Stimulated activated CD8-positive, alpha-beta memory T cell treated with anti-CD3 and anti-CD28 coated beads, Interleukin-12 subunit alpha, Interleukin-12 subunit beta, amount 100 ng/mL, for 24 hours (primary cell): ENCODE data around the gene SLAMF1.
"Not testable (repeated sequence)": the region's sequence is repeated elsewhere in the genome, so short reads cannot be mapped to it uniquely, and the experiment has no call there.

Source experiments
- DNase-seq: peaks from one replicate; pipeline ENCODE4 v3.0.0-alpha.2; 2020; ENCODE audit errors: extremely low read depth

SLAMF1 gene

DNA sequence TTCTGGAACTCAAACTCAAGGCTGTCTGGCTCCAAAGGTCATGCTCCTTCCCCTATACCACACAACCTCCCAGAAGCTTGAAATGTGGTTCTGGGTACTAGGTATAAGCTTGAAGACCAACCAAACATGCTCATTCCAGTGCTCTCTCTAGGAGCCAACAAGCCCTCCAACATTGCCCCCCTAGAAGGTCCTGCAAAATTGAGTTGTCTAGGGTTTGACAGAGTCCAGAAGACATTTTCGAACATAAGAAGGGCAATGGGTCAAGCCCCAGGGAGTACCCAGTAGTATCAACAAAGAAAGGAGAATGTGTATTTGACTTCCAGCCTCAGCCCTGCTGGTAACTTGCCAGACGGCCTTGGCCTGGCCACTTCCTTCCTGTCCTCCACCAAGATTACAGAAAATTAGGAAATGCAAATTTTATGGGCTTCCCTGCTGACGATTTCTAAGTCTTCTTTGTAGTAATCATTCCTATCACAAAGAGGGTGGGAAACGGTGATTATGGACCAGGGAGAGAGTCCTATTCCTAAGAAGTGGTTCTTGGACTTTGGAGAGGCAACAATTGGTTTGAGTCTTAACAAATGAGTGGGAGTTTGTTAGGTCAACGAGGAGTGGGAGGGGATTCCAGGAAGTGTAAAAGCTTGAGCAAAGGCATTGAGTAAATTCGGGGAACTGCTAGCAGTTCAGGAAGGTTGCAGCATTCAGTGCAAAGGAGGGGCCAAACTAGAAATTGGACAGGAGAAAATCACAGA, 18.7 kb upstream of the SLAMF1 start:
- DNase-seq = no peak

DNA sequence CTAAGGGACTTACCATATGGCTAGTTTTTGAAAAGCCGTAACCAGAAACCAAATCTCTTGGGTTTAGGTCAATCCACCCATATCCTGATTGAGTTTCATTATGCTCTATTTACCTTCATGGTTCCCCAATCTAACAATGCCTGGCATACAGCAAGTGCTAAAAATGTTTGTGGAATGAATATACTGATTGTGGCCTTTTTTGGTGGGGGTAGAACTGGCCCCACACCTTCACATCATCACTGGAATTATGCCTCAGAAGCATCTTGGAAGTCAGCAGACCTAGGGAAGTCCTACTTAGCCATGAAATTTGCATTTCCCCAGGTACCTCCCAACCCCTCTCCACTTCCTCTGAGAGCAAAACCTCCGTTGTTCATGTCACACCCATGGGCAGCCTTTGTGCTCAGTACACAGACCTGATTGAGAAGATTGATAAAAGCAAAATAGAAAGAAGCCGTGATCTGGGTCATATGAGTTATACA, 17.8 kb upstream of the SLAMF1 start:
- no peak for DNase-seq

DNA sequence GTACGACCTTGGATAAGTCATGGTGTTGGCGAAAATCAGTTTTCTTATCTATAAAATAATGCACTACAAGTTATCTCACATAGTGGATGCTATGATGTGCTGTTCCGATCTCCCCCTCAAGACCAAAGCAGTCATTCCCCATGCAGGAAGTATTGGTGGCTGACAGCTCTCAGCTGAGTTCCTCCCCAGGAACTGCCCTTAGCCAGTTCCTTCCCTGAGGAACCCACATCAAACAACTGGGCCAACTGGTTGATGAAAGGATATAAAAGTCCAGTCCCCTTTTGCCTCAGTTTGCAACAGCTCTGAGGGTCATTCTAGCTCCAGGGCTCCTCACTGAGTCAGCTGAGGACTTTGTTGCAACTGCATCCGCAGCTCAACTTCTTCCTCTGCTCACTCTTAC, 16.1 kb upstream of the SLAMF1 start:
- no peak for DNase-seq

DNA sequence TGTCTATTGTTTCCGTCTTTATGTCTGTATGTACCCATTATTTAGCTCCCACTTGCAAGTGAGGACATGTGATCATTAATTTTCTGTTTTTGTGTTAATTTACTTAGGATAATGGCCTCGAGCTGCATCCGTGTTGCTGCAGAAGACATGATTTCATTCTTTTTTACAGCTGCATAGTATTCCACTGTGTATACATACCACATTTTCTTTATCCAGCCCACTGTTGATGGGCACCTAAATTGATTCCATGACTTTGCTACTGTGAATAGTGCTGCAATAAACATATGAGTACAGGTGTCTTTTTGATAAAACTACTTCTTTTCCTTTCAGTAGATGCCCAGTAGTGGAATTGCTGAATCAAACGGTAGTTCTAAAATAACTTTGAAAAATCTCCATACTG, 12.7 kb upstream of the SLAMF1 start:
- DNase-seq = no peak

DNA sequence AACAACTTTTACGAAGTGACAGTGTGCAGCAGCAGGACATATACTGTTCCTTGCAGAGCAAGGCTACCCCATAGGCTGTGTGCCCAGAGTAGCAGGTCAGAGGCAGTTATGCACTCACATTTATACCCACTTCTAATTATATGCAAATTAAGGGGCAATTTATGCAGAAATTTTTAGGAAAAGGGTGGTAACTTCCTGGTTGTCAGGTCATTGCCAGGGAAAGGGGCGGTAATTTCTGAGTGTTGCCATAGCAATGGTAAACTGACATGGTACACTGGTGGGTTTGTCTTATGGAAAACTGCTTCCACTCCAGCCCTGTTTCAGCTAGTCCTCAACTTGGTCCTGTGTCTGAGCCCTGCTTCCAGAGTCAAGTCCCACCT, 12.0 kb upstream of the SLAMF1 start:
- no peak for DNase-seq

DNA sequence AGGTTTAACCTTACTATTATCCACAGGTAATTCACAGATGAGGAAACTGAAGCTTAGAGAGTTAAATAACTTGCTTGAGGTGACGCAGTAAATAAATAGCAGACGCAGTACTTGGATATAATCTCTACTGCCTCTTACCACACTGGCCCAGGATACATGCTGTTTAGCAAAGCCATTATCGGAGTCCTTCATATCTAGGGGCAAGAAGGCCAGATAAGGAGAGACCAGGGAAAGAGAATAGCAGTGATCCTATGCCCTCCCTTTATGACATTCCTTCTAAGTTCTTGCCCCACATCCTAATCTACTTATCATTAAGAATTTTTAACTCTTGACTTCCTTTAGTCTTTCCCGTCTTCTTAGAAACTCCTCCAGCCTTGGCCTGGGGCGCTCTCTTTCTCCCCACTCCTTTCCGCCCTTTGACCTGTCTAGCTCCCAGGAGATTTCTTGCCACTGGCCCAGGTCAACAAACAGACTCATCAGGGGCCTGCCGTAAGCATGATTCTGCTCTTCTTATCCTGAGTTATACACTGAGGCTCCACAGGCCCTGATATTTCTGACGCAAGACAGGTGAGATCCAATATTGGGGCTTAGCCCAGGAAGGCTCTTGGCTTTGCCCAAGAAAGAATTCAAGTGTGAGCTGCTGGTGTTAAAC, 11.4 kb upstream of the SLAMF1 start:
- no peak for DNase-seq

DNA sequence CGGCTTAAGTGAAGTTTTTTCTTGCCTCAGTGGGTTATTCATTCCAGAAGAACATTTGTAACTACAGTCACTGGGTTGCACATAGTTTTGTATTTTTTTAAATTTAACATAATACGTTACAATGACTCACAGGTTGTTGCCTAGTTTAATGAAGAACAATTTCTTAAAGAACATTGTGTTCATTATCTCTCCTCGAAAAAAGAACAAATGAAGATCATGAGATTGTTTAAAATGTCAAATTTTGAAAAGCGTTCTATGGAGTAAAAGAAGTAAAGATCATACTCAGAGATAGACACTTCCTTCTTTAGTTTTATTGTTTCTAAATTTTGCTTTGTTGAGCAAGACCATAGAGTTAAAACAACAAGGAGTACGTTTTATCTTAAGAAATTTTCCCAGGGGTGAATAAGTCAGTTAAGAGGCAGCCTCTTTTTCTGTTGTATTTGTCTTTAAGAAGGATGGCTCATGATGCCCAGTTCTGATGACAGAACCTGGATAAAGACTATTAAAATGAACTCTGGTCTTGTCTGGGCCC, 10.5 kb upstream of the SLAMF1 start:
- no peak for DNase-seq

DNA sequence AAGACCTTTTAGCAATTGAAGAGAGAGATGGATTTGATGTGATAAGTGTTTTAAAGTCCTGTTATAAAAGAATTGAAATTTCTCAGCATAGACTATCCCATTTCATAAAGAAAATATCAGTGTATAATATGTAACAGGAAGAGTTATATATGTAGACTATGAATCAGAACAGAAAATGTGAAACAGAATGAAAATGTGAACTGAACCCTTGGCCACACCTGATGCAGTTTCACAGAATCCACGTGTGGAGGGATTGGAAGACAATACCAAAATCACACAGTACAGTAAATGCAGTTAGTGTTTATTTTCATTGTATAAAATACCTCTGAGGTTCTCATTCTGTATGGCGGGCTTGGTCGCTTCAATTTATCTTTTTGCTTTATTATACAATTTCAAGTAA, 9.9 kb upstream of the SLAMF1 start:
- no peak for DNase-seq

DNA sequence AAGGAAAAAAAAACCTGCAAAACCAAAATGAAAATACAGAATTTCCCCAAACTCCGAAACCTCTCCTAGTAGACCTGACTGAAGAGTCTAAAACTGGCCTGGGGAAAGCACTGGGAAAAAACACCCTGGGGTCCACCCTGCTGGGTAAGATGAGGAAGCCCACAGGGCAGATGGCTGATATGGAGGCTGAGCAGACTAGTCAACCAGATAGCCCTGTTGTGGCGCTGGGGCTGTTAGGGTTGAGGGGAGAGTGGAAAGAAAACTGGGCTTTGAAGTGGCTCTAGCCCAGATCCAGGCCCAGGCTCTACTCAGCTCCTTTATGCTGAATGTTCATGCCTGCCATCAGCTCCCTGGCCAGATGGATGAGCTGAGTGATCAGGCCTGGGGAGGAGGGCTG, 6.8 kb upstream of the SLAMF1 start:
- DNase-seq = no peak

DNA sequence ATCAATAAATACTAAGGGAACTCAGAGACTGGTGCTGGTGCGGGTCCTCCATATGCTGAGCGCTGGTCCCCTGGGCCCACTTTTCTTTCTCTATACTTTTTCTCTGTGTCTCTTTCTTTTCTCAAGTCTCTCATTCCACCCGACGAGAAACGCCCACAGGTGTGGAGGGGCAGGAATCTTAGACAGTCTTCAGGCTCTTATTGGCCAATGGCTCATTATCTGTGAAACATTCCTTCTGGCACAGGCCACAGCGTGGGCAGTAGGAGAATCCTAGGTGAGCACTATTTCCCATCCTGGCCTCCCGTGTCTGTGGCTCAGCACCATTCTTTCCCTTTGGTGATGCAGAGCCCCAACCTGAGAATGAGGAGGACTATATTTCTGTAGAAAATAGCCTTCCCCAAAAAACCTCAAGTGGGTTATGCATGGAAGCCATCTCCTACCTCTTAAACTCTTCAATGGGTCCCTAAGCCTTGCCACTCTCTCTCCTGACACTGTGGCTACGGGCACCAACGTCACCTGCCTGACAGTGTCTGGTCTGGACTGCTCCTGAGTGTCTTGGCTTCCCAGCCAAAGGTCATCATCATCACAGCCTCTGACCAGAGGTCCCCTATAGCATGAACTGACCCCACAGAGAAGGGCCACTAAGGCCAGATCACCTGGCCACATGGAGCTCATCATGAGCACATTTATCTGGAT, 6.2 kb upstream of the SLAMF1 start:
- no peak for DNase-seq

DNA sequence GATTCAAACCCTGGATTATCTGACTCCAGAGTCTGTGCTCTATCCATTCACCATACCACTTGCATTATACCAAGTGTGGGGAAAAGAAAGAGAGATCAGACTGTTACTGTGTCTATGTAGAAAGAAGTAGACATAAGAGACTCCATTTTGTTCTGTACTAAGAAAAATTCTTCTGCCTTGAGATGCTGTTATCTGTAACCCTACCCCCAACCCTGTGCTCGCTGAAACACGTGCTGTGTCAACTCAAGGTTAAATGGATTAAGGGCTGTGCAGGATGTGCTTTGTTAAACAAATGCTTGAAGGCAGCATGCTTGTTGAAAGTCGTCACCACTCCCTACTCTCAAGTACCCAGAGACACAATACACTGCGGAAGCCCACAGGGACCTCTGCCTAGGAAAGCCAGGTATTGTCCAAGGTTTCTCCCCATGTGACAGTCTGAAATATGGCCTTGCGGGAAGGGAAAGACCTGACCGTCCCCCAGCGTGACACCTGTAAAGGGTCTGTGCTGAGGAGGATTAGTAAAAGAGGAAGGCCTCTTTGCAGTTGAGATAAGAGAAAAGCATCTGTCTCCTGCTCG, 5.3 kb upstream of the SLAMF1 start:
- not testable (repeated sequence) for DNase-seq

DNA sequence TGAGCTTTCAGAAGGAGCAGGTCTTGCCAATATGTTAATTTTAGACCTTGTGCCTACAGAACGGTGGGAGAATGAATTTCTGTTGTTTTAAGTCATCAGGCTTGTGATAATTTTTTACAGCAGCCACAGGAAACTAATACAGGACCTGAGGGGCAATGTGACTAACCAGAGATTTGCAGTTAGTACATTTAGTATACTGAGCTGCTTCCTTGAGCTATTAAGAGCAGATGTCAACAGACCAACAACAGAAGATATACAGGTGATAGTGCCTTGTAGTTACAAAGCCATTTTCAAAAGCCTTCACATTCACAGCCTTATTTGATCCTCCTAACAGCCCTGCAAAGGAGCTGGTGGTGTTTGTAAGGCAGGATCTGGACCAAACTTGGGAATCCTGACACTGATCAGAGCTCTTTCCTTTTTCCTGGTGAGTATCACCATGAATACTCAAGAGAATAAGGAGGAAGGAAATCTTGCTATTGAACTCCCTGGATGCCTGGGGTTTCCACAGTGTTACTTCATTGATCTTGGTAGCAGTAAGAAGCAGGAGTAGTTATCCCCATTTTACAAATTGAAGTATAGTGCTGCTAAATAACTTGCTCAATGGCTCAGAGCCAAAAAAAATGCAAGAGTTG, 4.7 kb upstream of the SLAMF1 start:
- DNase-seq = no peak

DNA sequence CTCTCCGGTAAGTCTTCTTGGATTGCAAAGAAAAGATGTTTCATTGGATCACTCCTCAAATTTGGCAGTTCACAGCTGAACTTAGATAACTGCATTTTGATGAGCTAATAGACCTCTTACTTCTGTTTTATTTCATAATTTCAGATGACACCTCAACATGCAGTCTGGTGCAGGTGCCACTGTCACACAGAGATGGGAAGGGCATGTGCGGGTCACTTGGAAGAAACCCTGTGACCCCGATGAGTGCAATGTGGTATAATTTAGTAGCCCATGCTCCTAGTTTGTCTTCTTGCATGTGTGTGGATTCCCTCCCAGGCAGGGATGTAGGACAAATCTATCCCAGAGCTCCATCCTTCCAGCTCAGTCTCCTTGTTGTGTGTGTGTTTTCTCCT, 481 bp upstream of the SLAMF1 start:
- DNase-seq = no peak

DNA sequence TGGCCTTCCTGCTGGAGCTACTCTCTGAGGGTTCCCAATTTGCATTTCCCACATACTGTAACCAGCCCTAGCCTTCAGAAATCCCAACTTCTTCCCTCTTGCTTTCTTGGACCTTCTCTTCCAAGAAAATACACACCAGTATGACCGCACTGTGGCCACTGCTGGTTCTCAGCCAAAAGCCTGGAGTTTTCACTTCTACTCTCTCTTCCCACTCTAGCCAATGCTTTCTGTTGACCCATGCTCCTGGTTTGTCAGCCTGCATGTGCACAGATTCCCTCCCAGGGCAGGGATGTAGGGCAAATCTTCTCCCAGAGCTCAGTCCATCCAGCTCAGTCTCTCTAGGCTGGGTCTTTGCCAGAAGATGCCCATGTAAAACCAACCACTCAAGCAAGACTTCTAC, 664 bp downstream of the SLAMF1 start:
- DNase-seq = no peak

DNA sequence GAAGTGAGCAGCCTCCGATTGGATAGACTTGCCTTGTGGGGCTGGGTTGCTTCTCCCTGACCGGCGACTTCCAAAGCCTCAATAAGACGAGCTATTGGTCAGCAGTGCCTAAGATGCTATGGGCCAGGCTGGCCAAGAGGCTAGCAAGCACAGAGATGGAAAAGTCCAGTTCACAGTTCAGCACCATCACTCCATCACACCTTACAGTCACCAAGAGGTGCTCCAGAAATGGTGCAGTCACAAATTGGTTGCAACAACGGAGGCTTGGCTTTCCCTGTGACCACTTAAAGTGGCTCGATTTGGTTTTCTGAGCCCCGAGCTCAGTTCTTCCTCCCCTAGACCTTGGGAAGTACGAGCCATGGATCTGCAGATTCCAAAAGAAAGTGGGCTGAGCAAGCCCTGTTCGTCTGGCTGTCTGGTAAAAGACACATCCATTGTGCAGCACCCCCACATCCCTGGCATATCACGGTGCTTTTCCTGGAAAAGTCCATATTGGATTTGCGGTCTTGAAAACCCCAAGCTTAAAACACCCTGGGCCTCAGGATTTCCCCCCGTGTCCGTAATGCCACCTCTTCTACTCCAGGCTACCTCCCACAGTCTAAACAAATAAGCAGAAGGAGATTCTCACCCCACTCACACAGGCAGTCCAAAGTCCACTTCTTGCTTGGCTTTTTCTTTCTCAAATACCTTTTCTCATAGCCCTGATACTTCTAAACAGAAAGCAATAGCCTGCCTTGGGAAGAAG, 1.3 kb downstream of the SLAMF1 start:
- no peak for DNase-seq

DNA sequence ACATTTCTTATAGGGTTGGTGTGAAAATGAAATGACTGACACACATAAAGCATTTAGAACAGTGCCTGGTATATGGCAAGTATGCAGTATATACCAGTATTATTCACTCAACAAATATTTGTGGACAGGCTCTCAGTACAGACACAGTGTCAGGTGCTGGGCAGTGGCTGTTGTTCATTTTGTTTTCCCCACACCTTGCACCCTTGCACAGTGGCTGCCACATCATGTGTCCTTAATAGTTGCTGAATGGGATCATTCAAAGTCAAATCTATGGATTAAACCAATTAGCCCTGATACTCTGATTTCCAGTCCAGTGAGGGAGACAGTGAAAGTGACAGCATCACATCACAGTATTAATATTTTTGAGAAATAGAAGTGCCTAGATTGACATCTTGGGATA, 2.4 kb downstream of the SLAMF1 start:
- DNase-seq = no peak

DNA sequence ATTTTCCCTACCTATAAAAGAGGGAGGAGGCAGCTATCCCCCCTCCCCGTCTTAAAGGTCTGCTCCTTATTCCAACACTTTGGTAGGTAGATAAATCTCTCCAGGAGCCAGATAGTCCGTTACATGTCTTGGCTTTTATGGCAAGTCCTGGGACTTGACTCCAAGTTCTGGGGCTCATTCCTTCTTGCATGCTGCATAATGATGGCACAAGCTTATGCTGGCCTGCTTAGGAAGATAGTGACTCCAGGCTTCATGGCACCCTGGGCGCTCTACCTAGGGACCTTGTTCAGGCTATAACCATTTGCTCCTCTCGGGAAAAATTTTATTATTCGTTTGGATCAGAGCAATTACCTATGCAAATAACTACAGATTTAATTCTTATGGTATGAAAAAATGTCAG, 3.7 kb downstream of the SLAMF1 start:
- DNase-seq = no peak

DNA sequence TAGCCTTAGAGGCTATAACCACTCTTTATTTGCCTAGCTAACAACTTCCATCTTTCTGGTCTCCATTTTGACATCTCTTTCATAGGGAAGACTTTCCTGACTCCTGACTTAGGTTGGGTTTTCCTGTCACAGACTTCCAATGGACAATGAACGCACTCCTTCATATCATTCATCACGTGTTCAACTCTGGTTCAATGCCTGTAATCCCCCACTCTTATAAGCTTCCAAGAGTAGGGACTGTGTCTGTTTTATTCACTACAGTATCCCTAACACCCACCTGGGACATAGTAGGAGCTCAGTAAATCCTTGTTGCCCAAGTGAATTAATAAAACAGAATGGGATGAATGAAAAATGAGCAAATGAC, 4.6 kb downstream of the SLAMF1 start:
- DNase-seq = no peak

DNA sequence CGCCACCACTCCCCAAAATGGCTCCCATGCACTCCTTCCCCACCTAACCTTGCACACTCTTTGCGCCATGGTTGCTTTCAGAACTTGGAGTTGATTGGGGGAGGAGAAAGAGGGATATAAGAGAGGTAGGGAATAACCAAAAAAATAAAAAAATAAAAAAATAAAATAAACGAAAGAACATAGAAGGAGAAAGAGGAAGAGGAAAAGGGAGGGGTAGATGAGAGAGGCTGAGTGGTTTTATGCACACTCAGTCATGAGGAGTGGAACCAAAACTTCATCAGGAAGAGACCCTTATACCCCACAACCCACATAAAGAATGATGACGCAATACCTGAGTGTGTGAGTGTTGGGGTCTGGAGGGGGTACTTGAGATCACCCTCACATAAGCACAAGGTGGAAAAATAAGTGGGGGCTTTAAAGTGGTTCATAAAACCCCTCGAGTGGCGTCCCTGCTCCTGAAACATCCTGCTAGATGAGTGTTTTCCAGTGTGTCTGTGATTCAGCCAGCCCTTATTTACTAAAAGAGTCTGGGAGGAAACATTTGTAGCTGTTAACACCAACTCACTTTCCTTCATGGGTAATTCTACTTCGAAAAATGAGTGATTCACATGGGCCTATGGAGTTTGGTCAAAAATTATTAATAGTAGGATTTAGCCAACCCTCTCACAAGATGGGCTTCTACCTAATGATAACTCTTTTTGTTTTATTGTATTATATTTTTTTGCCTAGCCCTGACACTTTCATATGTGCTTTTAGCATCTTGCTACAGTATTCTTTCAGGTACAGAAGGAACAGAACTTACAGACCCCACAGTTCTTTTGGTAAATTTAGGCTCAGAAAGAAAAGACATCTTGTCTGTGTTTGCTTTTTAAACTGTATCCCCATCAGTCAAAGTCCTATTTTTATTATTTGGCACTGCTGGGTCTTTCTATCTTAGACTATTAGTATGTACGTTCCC, 5.2 kb downstream of the SLAMF1 start:
- DNase-seq = no peak
